ENCODE measurements around the gene BANF2. TPM values are rescaled to one million over a fixed set of nuclear protein-coding genes. Genes with fewer than 3 reads are reported as not detected.

The BANF2 gene
- total and polyA plus RNA-seq, 2 experiments from 2014 or later = not detected

DNA sequence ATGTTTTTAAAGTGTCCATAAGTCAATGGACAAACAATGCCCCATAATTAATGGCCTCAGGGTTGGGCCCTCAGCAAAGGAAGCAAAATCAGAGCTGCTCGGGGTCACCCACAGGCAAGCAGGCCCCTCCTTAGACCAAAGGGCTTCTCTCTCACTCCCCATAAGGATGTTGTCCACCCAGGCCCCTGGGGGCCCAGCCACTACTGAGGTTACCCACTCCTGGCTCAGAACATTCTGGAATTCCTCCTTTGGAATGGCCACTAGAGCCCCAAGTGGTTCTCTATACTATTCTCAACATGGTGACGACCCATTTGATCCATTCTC lies 50.9 kb downstream of the BANF2 start:
- Histone ChIP-seq H3K36me3 (replicated peaks; ENCODE audit: insufficient read depth, low read depth) (no peaks in the 10 kb centered on the region), H4K20me1 (ENCODE audit: insufficient read depth, poor library complexity, severe bottlenecking) (no peaks in the 10 kb centered on the region), H3K27ac (no peak overlapping the region), H3K4me1 (ENCODE audit: insufficient read depth) (no peaks in the 10 kb centered on the region), H3K9me2 (replicated peaks; ENCODE audit: insufficient read depth) (no peaks in the 10 kb centered on the region), H2AFZ (no peak overlapping the region), H3K4me2 (no peak overlapping the region), H3K4me3 (no peak overlapping the region), H3K9me3 (ENCODE audit: low read depth) (no peaks in the 10 kb centered on the region), H3K27me3 (no peaks in the 10 kb centered on the region), H3K79me2 (no peaks in the 10 kb centered on the region)
- no peak for DNase-seq (ENCODE audit: low spot score)
- TF ChIP-seq EZH2phosphoT487 (IDR thresholded peaks at IDR 0.05; ENCODE audit: low read depth, severe bottlenecking, unreplicated experiment) = no peak
- no peak for TF ChIP-seq EZH2 (IDR thresholded peaks at IDR 0.05; ENCODE audit: borderline replicate concordance)
- TF ChIP-seq, protein P1, sequence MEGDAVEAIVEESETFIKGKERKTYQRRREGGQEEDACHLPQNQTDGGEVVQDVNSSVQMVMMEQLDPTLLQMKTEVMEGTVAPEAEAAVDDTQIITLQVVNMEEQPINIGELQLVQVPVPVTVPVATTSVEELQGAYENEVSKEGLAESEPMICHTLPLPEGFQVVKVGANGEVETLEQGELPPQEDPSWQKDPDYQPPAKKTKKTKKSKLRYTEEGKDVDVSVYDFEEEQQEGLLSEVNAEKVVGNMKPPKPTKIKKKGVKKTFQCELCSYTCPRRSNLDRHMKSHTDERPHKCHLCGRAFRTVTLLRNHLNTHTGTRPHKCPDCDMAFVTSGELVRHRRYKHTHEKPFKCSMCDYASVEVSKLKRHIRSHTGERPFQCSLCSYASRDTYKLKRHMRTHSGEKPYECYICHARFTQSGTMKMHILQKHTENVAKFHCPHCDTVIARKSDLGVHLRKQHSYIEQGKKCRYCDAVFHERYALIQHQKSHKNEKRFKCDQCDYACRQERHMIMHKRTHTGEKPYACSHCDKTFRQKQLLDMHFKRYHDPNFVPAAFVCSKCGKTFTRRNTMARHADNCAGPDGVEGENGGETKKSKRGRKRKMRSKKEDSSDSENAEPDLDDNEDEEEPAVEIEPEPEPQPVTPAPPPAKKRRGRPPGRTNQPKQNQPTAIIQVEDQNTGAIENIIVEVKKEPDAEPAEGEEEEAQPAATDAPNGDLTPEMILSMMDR (IDR thresholded peaks at IDR 0.05; ENCODE audit: poor library complexity) = no peak
- 84% methylated on average over 2 of the region's 2 CpGs for WGBS (ENCODE audit: low lambda C conversion rate, missing lambda C conversion rate)

DNA sequence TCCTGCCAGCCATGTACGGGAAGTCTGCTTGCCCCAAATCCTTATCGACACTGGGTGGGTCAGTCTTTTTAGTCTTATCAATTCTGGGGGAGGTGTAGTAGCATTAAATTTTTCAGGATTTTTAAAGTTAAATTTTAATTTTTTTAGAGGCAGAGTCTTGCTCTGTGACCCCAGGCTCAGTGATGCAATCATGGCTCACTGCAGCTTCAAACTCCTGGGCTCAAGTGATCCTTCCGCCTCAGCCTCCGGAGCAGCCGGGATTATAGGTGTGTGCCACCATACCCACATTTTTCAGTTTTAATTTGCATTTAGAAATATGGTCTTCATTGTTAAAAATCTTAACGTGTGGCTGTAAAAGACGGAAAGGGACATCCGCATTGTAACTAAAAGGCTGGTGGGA lies 51.9 kb downstream of the BANF2 start:
- Histone ChIP-seq H4K20me1 (ENCODE audit: insufficient read depth, poor library complexity, severe bottlenecking) (no peaks in the 10 kb centered on the region), H3K9me2 (replicated peaks; ENCODE audit: insufficient read depth) (no peaks in the 10 kb centered on the region), H3K27me3 (no peaks in the 10 kb centered on the region), H3K4me2 (no peak overlapping the region), H3K36me3 (replicated peaks; ENCODE audit: insufficient read depth, low read depth) (no peaks in the 10 kb centered on the region), H3K9me3 (ENCODE audit: low read depth) (no peaks in the 10 kb centered on the region), H2AFZ (no peak overlapping the region), H3K27ac (no peak overlapping the region), H3K4me3 (no peak overlapping the region), H3K4me1 (ENCODE audit: insufficient read depth) (no peaks in the 10 kb centered on the region), H3K79me2 (no peaks in the 10 kb centered on the region)
- no peak for DNase-seq (ENCODE audit: low spot score)
- TF ChIP-seq, protein P1 (IDR thresholded peaks at IDR 0.05; ENCODE audit: poor library complexity) = no peak
- no peak for TF ChIP-seq EZH2 (IDR thresholded peaks at IDR 0.05; ENCODE audit: borderline replicate concordance)
- no peak for TF ChIP-seq EZH2phosphoT487 (IDR thresholded peaks at IDR 0.05; ENCODE audit: low read depth, severe bottlenecking, unreplicated experiment)
- WGBS (ENCODE audit: low lambda C conversion rate, missing lambda C conversion rate) = 91% methylated on average over 8 of the region's 8 CpGs

DNA sequence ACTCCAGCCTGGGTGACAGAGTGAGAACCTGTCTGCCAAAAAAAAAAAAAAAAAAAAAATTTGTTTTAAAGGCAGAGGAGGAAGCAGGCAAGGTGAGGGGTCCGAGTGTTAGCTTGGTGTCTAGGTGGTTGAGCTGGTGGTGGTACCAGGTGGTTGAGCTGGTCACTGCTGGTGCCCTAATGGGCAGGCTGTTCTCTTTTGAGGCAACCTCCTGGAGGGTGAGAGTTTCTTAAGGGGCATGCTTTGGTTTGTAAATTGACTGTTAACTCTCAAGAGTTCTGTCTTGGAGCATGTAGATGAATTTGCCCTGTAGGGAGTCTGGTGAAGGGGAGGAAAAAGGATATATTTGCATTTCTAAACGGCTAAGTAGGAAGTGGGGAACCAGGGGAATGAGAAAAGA lies 52.7 kb downstream of the BANF2 start:
- TF ChIP-seq EZH2 (IDR thresholded peaks at IDR 0.05; ENCODE audit: borderline replicate concordance) = no peak
- TF ChIP-seq, protein P1 (IDR thresholded peaks at IDR 0.05; ENCODE audit: poor library complexity) = no peak
- no peak for TF ChIP-seq EZH2phosphoT487 (IDR thresholded peaks at IDR 0.05; ENCODE audit: low read depth, severe bottlenecking, unreplicated experiment)
- Histone ChIP-seq H3K36me3 (replicated peaks; ENCODE audit: insufficient read depth, low read depth) (no peaks in the 10 kb centered on the region), H3K27ac (no peak overlapping the region), H3K4me2 (no peak overlapping the region), H2AFZ (no peak overlapping the region), H3K4me3 (no peak overlapping the region), H4K20me1 (ENCODE audit: insufficient read depth, poor library complexity, severe bottlenecking) (no peaks in the 10 kb centered on the region), H3K79me2 (no peaks in the 10 kb centered on the region), H3K9me2 (replicated peaks; ENCODE audit: insufficient read depth) (no peaks in the 10 kb centered on the region), H3K9me3 (ENCODE audit: low read depth) (no peaks in the 10 kb centered on the region), H3K4me1 (ENCODE audit: insufficient read depth) (no peaks in the 10 kb centered on the region), H3K27me3 (no peaks in the 10 kb centered on the region)
- 20% methylated on average over 2 of the region's 2 CpGs for WGBS (ENCODE audit: low lambda C conversion rate, missing lambda C conversion rate)
- DNase-seq (ENCODE audit: low spot score) = no peak

DNA sequence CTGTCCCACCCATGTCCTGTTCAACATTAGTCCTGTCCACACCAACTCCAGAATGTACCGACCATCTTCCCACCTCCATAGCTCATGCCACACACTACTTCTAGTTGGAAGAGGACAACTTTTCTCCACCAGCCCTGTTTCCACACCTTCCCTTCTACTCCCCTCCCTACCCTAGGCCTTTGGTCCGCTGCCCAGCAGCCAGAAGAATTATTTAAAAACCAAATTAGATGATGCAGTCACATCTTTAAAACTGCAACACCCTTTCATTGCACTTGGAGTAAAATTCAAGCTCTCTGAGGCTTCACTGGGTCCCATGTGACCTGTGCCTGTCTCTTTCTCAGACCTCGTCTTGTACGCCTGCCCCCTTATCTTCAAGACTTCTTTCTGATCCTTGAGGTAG lies 53.8 kb downstream of the BANF2 start:
- H3K4me2 ChIP-seq = no peak overlapping the region
- no peaks in the 10 kb centered on the region for H3K4me1 ChIP-seq (ENCODE audit: insufficient read depth)
- no peak overlapping the region for H3K27ac ChIP-seq
- H3K9me2 ChIP-seq (replicated peaks; ENCODE audit: insufficient read depth) = no peaks in the 10 kb centered on the region
- DNase-seq (ENCODE audit: low spot score) = no peak
- H4K20me1 ChIP-seq (ENCODE audit: insufficient read depth, poor library complexity, severe bottlenecking) = no peaks in the 10 kb centered on the region
- H3K4me3 ChIP-seq = no peak overlapping the region
- no peaks in the 10 kb centered on the region for H3K9me3 ChIP-seq (ENCODE audit: low read depth)
- H3K27me3 ChIP-seq = no peaks in the 10 kb centered on the region
- 92% methylated on average over 4 of the region's 4 CpGs for WGBS (ENCODE audit: low lambda C conversion rate, missing lambda C conversion rate)
- H3K36me3 ChIP-seq (replicated peaks; ENCODE audit: insufficient read depth, low read depth) = no peaks in the 10 kb centered on the region
- H3K79me2 ChIP-seq = no peaks in the 10 kb centered on the region
- TF ChIP-seq EZH2phosphoT487 (IDR thresholded peaks at IDR 0.05; ENCODE audit: low read depth, severe bottlenecking, unreplicated experiment) (no peak), EZH2 (IDR thresholded peaks at IDR 0.05; ENCODE audit: borderline replicate concordance) (no peak)
- TF ChIP-seq, protein P1 (IDR thresholded peaks at IDR 0.05; ENCODE audit: poor library complexity) = no peak
- H2AFZ ChIP-seq = no peak overlapping the region

Measured in hepatocyte (in vitro differentiated cells).